Esophagus squamous epithelium (tissue), 5 donors: Measurements from ENCODE around the gene SPATA12. TPM values are rescaled to one million over a fixed set of nuclear protein-coding genes. Genes with fewer than 3 reads are reported as not detected.

Source experiments
- DNase-seq: peaks from one replicate; lab custom pipeline; 2025; lab: John Stamatoyannopoulos, UW
- H3K27ac ChIP-seq, 4 donors: fragments of 200-600 bp; sonication (generic); one replicate each; pipeline ENCODE4 v1.5.1; 2016 to 2019; ENCODE audit warnings: mild to moderate bottlenecking in 1 of 4
- H3K27me3 ChIP-seq, 4 donors: fragments of 200-600 bp; sonication (generic); 1 replicate in 3 of 4; 2 replicates in 1 of 4; pipeline versions ENCODE4 v1.5.1 to v1.6.0; 2017 to 2021; ENCODE audit warnings: antibody characterized with exemption in 1 of 4
- H3K36me3 ChIP-seq, 3 donors: fragments of 200-600 bp; sonication (generic); one replicate each; pipeline ENCODE4 v1.5.1; 2016 to 2019
- H3K4me1 ChIP-seq, 3 donors: fragments of 200-600 bp; sonication (generic); one replicate each; pipeline ENCODE4 v1.5.1; 2017 to 2019
- H3K4me3 ChIP-seq, 4 donors: fragments of 200-600 bp; sonication (generic); 1 replicate in 3 of 4; 2 replicates in 1 of 4; pipeline ENCODE4 v1.5.1; 2016 to 2019; ENCODE audit warnings: mild to moderate bottlenecking in 2 of 4, moderate library complexity in 1 of 4
- H3K9me3 ChIP-seq, 3 donors: fragments of 200-600 bp; sonication (generic); one replicate each; pipeline ENCODE4 v1.5.1; 2016 to 2019
- CTCF ChIP-seq, 6 experiments: fragments of 450-650 bp in 4 of 6; fragments of 200-600 bp in 2 of 6; sonication (generic) in 2 of 6; IDR thresholded peaks; one replicate each; pipeline ENCODE4 v1.5.1; 2016 to 2019; ENCODE audit warnings: antibody characterized with exemption in 6 of 6, mild to moderate bottlenecking in 4 of 6, moderate library complexity in 4 of 6
- POLR2A ChIP-seq, 4 donors: fragments of 450-650 bp; IDR thresholded peaks; one replicate each; pipeline ENCODE4 v1.6.1; 2017; ENCODE audit warnings: antibody characterized with exemption in 4 of 4, mild to moderate bottlenecking in 4 of 4, moderate library complexity in 3 of 4
- WGBS, 2 donors: methylation state at CpG; one replicate each; pipeline ENCODE4 v1.1.5; 2018; 5-methylcytosine and 5-hydroxymethylcytosine counted together
- intact Hi-C: fragments of 100-400 bp; cut with DNase I; formaldehyde crosslinking; loops from one replicate; pipeline ENCODE4 v1.15.0; 2022
- total RNA-seq, 4 donors: library from RNA; depleted of rRNA; stranded (reverse); fragments of >200 nt; gene quantifications; one replicate each; pipeline ENCODE4 v1.1.0, GENCODE V29; 2016
- donor health status: DM: yes; HTN: yes; CAD: no.

Gene SPATA12
- total RNA-seq, 4 donors from 2014 or later, result 0.09 TPM; not detected in 3

- Histone ChIP-seq H3K4me3 (no peak overlapping the region), H3K4me1 (peaks cover 9 to 30% (median 15%) of the 10 kb centered on the region in 3 donors), H3K27ac (no peak overlapping the region), H3K36me3 (no peaks in the 10 kb centered on the region), H3K9me3 (no peaks in the 10 kb centered on the region), H3K27me3 (no peaks in the 10 kb centered on the region)
- TF ChIP-seq POLR2A (IDR thresholded peaks at IDR 0.05) (no peak), CTCF (IDR thresholded peaks at IDR 0.05) (no peak)
- intact Hi-C loops, result no loop called here
- 49 to 66% methylated on average over 4 of the region's 4 CpGs for WGBS, 2 donors
- no peak for DNase-seq
Measured at GRCh38 chr3:57085211-57085610, 24.7 kb downstream of the SPATA12 start.

GRCh38 chr3:57086201-57086600, 25.7 kb downstream of the SPATA12 start:
- intact Hi-C loops, result no loop called here
- H3K4me3 ChIP-seq, result no peak overlapping the region
- no peak overlapping the region for H3K27ac ChIP-seq
- no peaks in the 10 kb centered on the region for H3K36me3 ChIP-seq
- H3K27me3 ChIP-seq, result no peaks in the 10 kb centered on the region
- TF ChIP-seq POLR2A (IDR thresholded peaks at IDR 0.05) (no peak), CTCF (IDR thresholded peaks at IDR 0.05) (no peak)
- H3K9me3 ChIP-seq, result no peaks in the 10 kb centered on the region
- H3K4me1 ChIP-seq, result peaks cover 9 to 28% (median 15%) of the 10 kb centered on the region in 3 donors
- no peak for DNase-seq

- no peaks in the 10 kb centered on the region for H3K9me3 ChIP-seq
- no peaks in the 10 kb centered on the region for H3K36me3 ChIP-seq
- H3K4me1 ChIP-seq, result peaks cover 9 to 38% (median 15%) of the 10 kb centered on the region in 3 donors
- WGBS, 2 donors, result 80 to 100% methylated on average over 1 of the region's 1 CpG
- H3K4me3 ChIP-seq, result no peak overlapping the region
- TF ChIP-seq CTCF (IDR thresholded peaks at IDR 0.05), result no peak
- TF ChIP-seq POLR2A (IDR thresholded peaks at IDR 0.05), result no peak
- no peak overlapping the region for H3K27ac ChIP-seq
- intact Hi-C loops, result no loop called here
- no peaks in the 10 kb centered on the region for H3K27me3 ChIP-seq
- no peak for DNase-seq
Measured at GRCh38 chr3:57087361-57088092, 27.1 kb downstream of the SPATA12 start.

GRCh38 chr3:57088503-57088902, 28.0 kb downstream of the SPATA12 start:
- H3K4me1 ChIP-seq, result peaks cover 9 to 32% (median 15%) of the 10 kb centered on the region in 3 donors
- no peak overlapping the region for H3K4me3 ChIP-seq
- no peak for DNase-seq
- 69 to 91% methylated on average over 4 to 5 of the region's 5 CpGs for WGBS, 2 donors
- H3K9me3 ChIP-seq, result no peaks in the 10 kb centered on the region
- H3K27ac ChIP-seq, result no peak overlapping the region
- H3K36me3 ChIP-seq, result no peaks in the 10 kb centered on the region
- TF ChIP-seq POLR2A (IDR thresholded peaks at IDR 0.05), result no peak
- TF ChIP-seq CTCF (IDR thresholded peaks at IDR 0.05), result no peak
- H3K27me3 ChIP-seq, result no peaks in the 10 kb centered on the region
- intact Hi-C loops, result no loop called here

GRCh38 chr3:57089043-57089442, 28.6 kb downstream of the SPATA12 start:
- no peak for TF ChIP-seq POLR2A (IDR thresholded peaks at IDR 0.05)
- TF ChIP-seq CTCF (IDR thresholded peaks at IDR 0.05), result no peak
- intact Hi-C loops, result no loop called here
- no peak for DNase-seq
- 92 to 96% methylated on average over 3 to 4 of the region's 4 CpGs for WGBS, 2 donors
- no peaks in the 10 kb centered on the region for H3K27me3 ChIP-seq
- H3K9me3 ChIP-seq, result no peaks in the 10 kb centered on the region
- peaks cover 5 to 26% (median 12%) of the 10 kb centered on the region in 3 donors for H3K4me1 ChIP-seq
- no peak overlapping the region for H3K4me3 ChIP-seq
- H3K36me3 ChIP-seq, result no peaks in the 10 kb centered on the region
- H3K27ac ChIP-seq, result no peak overlapping the region
